ENCODE data around the gene EEF1AKMT3. TPM values are rescaled to one million over a fixed set of nuclear protein-coding genes. Genes with fewer than 3 reads are reported as not detected.

Gene EEF1AKMT3
- total RNA-seq, 1 donor from 2014 or later: 3.3 TPM

DNA sequence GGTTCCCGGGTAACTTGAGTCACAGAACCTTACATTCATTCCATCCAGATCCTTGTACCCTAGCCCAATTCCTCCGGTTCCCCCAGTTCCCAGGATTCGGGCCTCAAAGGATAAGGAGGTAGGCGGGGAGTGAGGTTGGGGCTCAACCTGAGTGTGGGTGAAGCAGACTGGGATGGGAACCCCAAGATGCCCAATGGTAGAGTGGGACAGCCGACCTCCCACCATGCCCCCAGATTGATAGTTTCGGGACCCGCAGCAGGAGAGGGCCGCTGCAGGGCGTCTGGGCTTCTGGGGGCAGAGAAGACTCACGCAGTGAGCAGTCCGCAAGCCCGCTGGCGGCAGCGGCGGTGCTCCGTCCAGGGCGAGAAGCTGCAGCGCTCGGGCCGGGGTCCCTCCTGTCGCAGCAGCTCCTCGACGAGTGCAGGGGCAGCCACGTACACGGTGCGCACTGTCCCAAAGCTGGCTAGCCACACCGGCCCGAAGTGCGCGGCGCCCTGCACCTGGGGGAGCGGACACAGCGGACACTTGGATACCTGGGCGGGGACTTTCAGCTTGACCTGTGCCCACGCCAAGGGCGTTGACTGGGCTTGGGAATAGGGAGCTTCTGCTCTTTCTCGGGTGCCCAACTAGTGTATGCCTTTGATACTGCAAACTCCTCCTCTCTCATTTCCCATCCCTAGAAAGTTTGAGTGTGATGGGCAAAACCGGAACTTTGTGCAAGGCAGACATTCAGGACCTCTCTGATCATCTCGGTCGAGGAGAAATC is 6.5 kb upstream of the EEF1AKMT3 start:
- H3K27me3 Mint-ChIP-seq (ENCODE audit: unreplicated experiment): peaks cover 18% of the 10 kb centered on the region

DNA sequence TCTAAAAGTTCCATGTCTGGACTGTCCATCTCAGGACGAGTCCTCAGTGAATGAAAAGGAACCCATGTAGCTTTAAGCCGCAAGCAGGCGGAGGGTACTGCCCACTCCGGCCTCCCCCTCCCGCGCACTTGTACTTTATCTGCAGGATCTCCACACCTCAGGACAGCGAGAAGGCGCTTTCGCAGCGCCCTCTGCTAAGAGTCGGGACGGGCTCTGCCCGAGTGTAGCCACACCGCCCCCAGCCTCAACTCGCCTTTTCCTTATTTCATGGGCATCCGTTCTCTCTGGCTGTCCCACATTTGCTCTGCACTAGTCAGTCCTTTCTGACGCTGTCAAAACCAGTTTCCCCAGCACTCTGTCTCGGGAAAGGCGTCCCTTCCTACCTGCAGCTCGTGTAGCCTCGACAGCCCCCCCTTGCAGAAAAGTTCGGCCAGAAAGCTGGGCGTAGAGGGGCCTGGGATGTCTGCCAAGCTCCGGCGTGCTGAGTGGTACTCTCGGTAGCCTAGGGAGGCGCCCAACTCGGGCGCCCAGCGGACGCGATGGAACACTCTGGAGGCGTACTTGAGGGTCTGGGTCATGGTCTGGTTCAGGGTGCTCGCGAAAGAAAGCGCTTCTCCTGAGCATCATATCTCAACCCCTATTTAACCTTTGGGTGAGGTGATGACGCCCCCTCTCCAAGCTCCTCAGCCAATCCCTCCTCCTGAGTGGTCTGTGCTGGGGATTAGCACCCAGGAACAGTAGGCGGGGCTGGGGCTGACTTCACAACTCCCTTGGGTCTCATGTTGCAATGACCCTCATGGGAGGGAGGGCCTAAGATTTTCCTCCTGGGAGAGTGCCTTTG is 5.7 kb upstream of the EEF1AKMT3 start, which contains the start of gene CYP27B1:
TSS of gene CYP27B1 (minus strand) at position 615 of the 841 bp plus-strand sequence. CDS start at position 578, 37 bp downstream.
- peaks cover 8% of the 10 kb centered on the region for H3K4me1 Mint-ChIP-seq (ENCODE audit: low read depth, unreplicated experiment)
- peak within 1 kb of the TSS; percentile 59 for H3K4me3 Mint-ChIP-seq (ENCODE audit: unreplicated experiment)
- H3K27me3 Mint-ChIP-seq (ENCODE audit: unreplicated experiment): peaks cover 21% of the 10 kb centered on the region
- DNase-seq: no peak
- H3K9me3 Mint-ChIP-seq (ENCODE audit: unreplicated experiment): peaks cover 8% of the 10 kb centered on the region
- no peak within 1 kb of the TSS for H3K27ac Mint-ChIP-seq (ENCODE audit: unreplicated experiment)
- TF ChIP-seq, protein P1, sequence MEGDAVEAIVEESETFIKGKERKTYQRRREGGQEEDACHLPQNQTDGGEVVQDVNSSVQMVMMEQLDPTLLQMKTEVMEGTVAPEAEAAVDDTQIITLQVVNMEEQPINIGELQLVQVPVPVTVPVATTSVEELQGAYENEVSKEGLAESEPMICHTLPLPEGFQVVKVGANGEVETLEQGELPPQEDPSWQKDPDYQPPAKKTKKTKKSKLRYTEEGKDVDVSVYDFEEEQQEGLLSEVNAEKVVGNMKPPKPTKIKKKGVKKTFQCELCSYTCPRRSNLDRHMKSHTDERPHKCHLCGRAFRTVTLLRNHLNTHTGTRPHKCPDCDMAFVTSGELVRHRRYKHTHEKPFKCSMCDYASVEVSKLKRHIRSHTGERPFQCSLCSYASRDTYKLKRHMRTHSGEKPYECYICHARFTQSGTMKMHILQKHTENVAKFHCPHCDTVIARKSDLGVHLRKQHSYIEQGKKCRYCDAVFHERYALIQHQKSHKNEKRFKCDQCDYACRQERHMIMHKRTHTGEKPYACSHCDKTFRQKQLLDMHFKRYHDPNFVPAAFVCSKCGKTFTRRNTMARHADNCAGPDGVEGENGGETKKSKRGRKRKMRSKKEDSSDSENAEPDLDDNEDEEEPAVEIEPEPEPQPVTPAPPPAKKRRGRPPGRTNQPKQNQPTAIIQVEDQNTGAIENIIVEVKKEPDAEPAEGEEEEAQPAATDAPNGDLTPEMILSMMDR (IDR thresholded peaks at IDR 0.05; ENCODE audit: partially characterized antibody, unreplicated experiment): no peak
- H3K36me3 Mint-ChIP-seq (ENCODE audit: unreplicated experiment): peaks cover 6% of the 10 kb centered on the region

More for the DNA sequence above, 6.5 kb upstream of the EEF1AKMT3 start:
- Mint-ChIP-seq H3K4me3 (ENCODE audit: unreplicated experiment) (peak overlapping the region; percentile 59), H3K36me3 (ENCODE audit: unreplicated experiment) (peaks cover 6% of the 10 kb centered on the region), H3K27ac (ENCODE audit: unreplicated experiment) (no peak overlapping the region), H3K4me1 (ENCODE audit: low read depth, unreplicated experiment) (peaks cover 5% of the 10 kb centered on the region), H3K9me3 (ENCODE audit: unreplicated experiment) (peaks cover 4% of the 10 kb centered on the region)
- TF ChIP-seq, protein P1 (IDR thresholded peaks at IDR 0.05; ENCODE audit: partially characterized antibody, unreplicated experiment): no peak
- DNase-seq: peak; percentile 39

DNA sequence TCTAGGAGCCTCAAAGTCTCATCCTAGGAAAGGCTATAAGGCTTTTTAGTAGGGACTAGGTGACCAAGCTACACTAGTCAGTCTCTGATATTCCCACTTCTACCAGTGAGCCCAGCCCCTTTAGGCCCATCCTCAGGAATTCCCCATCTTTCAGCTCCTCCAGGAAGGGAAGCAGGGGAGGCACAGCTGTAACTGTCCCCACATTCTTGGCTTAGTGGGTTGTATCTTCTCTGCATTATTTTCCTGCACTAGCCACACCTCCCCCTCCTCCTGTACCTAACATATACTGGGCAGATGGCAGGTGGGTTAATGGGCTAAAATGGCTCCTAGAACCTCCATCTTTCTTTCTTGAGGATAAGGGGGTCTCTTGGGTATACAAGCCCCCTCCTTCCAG is 5.1 kb upstream of the EEF1AKMT3 start:
- DNase-seq: no peak
- Mint-ChIP-seq H3K27me3 (ENCODE audit: unreplicated experiment) (peaks cover 22% of the 10 kb centered on the region), H3K9me3 (ENCODE audit: unreplicated experiment) (peaks cover 10% of the 10 kb centered on the region), H3K27ac (ENCODE audit: unreplicated experiment) (no peak overlapping the region), H3K36me3 (ENCODE audit: unreplicated experiment) (peaks cover 6% of the 10 kb centered on the region), H3K4me1 (ENCODE audit: low read depth, unreplicated experiment) (peaks cover 10% of the 10 kb centered on the region), H3K4me3 (ENCODE audit: unreplicated experiment) (no peak overlapping the region)
- TF ChIP-seq, protein P1 (IDR thresholded peaks at IDR 0.05; ENCODE audit: partially characterized antibody, unreplicated experiment): no peak

DNA sequence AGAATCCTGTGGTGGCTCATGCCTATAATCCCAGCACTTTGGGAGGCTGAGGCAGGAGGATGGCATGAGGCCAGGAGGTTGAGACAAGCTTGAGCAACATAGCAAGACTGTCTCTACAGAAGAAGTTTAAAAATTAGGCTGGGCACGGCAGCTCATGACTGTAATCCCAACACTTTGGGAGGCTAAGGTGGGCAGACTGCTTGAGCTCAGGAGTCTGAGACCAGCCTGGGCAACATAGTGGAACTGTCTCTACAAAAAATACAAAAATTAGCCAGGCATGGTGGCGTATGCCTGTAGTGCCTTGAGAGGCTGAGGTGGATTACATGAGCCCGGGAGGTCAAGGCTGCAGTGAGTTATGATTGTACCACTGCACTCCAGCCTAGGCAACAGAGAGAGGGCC is 4.5 kb upstream of the EEF1AKMT3 start:
- TF ChIP-seq, protein P1 (IDR thresholded peaks at IDR 0.05; ENCODE audit: partially characterized antibody, unreplicated experiment): no peak
- Mint-ChIP-seq H3K36me3 (ENCODE audit: unreplicated experiment) (peaks cover 6% of the 10 kb centered on the region), H3K4me1 (ENCODE audit: low read depth, unreplicated experiment) (peaks cover 10% of the 10 kb centered on the region), H3K9me3 (ENCODE audit: unreplicated experiment) (peaks cover 8% of the 10 kb centered on the region), H3K4me3 (ENCODE audit: unreplicated experiment) (no peak overlapping the region), H3K27me3 (ENCODE audit: unreplicated experiment) (peaks cover 20% of the 10 kb centered on the region), H3K27ac (ENCODE audit: unreplicated experiment) (no peak overlapping the region)
- no peak for DNase-seq

All from glutamatergic neuron (in vitro differentiated cells).